Epithelial cell of proximal tubule (primary cell): ENCODE measurements around the gene CTLA4. TPM values are rescaled to one million over a fixed set of nuclear protein-coding genes. Genes with fewer than 3 reads are reported as not detected.

ENCODE experiments used
- DNase-seq: peaks from one replicate; pipeline ENCODE4 v3.0.0-alpha.2; 2011; ENCODE audit warnings: low read depth
- H3K4me3 ChIP-seq: 2 replicates; pipeline ENCODE4 v1.5.1; 2011; ENCODE audit warnings: low read depth, mild to moderate bottlenecking, low read length
- total RNA-seq: library from RNA; depleted of rRNA; stranded (reverse); fragments of >200 nt; gene quantifications from 2 replicates; pipeline ENCODE4 v1.2.3, GENCODE V29; 2015
- TF ChIP-seq, protein P1 (sequence below): conservative IDR thresholded peaks from 2 replicates; pipeline ENCODE4 v1.5.1; 2012; ENCODE audit warnings: low read depth, mild to moderate bottlenecking, low read length

The CTLA4 gene
- total RNA-seq, 1 donor from 2014 or later, result not detected

DNA sequence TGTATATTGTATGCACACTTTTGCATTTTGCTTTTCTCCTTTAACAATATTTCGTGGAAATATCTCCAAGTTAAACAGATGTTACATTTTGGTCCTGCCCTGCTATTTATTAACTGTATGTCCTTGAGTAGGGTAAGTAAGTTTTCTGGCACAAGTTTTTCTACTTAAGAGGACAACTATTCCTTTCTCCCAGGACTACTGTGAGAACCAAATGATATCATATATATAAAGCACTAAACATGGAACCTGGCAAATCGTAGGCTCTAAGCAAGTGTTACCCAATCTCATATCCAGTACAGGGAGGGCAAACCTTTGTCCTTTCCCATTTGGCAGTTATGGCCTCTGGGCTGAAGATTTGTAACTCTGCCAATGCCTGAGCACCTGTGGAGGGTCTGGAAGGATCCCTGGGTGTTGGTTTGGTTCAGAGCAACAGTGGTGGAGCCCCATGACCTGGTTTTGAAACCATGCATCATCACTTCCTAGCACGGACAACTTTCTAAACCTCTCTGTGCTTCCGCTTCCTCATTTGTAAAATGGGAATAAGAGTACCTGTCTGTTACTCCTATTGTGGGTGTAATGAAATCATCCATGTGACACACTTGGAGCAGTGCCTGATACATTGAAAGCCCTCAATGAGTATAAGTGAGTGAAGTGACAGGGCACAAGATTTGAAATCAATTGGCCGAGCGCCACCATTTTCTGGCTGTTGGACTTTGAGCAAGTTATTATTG is 40.7 kb downstream of the CTLA4 start:
- no peak for DNase-seq
- no peak overlapping the region for H3K4me3 ChIP-seq
- TF ChIP-seq, protein P1, sequence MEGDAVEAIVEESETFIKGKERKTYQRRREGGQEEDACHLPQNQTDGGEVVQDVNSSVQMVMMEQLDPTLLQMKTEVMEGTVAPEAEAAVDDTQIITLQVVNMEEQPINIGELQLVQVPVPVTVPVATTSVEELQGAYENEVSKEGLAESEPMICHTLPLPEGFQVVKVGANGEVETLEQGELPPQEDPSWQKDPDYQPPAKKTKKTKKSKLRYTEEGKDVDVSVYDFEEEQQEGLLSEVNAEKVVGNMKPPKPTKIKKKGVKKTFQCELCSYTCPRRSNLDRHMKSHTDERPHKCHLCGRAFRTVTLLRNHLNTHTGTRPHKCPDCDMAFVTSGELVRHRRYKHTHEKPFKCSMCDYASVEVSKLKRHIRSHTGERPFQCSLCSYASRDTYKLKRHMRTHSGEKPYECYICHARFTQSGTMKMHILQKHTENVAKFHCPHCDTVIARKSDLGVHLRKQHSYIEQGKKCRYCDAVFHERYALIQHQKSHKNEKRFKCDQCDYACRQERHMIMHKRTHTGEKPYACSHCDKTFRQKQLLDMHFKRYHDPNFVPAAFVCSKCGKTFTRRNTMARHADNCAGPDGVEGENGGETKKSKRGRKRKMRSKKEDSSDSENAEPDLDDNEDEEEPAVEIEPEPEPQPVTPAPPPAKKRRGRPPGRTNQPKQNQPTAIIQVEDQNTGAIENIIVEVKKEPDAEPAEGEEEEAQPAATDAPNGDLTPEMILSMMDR, result no peak

DNA sequence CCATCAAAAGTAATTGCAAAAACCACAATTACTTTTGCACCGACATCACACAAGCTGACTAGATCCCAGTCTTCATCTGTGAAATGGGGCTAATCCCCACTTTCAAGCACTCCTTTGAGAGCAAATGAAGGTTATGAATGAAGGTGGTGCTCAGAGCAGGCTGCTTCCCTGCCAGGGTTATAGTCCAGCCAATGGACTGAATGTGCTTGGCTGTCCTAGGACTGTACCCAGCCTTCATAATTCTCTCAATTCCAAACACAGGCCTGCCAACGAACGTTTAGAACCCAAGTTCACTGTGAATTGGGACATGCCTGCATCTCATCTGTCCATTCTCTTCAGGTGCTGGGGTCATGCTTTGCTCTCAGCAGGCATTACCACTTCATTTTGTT is 41.2 kb downstream of the CTLA4 start:
- DNase-seq, result no peak
- H3K4me3 ChIP-seq, result no peak overlapping the region
- TF ChIP-seq, protein P1, result no peak

DNA sequence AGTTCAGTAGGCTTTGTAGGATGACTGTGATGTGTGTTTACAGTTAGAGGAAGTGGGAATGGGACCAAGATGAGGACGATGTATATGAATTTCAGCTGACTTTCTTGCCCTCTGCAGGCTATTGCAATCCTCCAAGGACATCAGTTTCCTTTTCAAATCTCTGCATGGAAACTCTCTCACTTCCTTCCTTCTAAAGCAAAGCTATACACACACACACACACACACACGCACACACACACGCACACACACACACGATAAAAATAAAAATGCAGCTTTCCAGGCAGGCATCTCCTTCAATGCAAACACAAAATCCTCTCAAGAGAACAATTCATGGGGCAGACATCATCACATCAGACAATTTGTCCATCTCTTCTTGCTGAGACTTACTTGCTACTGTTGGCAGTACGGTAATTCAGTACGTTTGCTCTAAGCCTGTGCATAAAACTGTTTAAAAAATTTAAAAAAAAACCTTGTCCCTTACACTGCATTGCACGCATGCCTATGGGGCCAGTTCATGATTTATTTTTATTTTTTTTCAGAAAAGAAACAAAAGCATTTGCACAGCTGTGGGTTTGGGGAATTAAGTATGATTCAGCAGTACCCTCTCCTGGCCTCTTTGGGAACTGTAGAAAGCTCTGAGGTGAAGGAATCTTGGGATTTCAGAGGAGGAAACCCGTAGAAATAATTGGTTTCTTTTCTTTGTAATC is 41.8 kb downstream of the CTLA4 start:
- no peak overlapping the region for H3K4me3 ChIP-seq
- TF ChIP-seq, protein P1, result peak; percentile 77
- DNase-seq, result no peak

DNA sequence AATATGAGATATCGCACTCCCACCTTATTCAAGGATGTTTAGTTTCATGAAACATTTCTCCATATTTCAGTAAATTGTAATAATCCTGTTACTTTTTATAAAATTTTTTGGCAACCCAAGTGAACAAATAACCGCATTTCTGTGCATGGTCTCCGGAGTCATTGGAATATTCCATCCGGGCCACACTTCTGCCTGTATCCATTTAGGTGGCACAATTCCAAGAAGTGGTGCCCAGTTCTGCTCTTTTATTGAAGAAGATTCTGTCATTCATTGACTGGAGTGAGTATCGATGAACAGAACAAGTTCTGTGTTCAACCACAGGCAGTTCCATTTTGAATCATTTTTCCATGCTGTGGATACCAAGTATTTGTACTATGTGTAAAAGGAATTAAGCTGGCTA is 42.4 kb downstream of the CTLA4 start:
- TF ChIP-seq, protein P1, result no peak
- no peak for DNase-seq
- H3K4me3 ChIP-seq, result no peak overlapping the region

DNA sequence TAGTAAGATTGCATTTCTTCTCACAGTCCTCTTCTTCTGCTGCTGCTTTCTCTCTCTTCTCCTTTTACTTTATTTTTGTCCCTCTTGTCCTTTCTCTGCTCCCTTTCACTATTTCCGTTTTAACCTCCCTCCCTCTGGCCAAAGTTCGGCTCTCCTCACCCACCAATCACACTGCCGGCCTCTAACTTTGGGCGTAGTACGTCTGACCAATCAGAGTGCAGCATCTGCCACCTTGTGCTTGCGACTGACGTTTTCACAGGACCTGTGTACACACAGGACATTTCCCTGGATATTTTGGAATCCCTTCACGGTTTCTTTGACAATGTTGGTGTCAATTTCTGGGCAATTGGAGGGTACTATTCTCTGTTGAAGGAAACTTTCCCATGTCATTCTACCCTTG is 46.4 kb downstream of the CTLA4 start:
- no peak for DNase-seq
- no peak overlapping the region for H3K4me3 ChIP-seq
- TF ChIP-seq, protein P1, result no peak

DNA sequence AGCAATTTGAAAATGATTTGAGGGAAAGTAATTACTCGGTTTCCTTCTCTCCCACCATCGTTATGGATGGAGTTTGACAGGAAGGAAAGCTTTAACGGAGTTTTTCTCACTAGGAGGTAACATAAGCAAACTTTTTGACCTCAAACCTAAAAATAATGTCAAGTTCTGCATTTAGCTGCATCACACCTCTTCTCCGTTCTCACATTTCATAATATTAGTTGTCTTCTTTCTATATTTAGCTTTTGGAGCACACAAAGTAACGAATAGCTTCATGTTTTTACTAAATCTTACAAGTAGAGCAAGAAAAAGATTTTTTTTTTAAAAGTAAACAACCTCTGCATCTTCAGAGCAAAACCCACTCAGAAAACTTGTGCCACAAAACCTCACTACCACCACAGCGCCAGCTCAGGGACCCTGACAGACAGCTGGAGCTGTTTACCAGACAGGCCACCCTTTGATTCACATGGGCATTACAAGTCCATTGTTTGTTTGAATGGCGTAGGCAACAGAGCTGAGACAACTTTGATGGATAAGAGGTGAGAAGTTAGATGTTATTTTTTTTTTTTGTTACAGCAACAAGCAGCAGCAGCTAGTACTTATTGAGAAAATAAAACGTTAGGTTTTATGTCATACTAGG is 47.1 kb downstream of the CTLA4 start:
- TF ChIP-seq, protein P1, result no peak
- no peak overlapping the region for H3K4me3 ChIP-seq
- no peak for DNase-seq

DNA sequence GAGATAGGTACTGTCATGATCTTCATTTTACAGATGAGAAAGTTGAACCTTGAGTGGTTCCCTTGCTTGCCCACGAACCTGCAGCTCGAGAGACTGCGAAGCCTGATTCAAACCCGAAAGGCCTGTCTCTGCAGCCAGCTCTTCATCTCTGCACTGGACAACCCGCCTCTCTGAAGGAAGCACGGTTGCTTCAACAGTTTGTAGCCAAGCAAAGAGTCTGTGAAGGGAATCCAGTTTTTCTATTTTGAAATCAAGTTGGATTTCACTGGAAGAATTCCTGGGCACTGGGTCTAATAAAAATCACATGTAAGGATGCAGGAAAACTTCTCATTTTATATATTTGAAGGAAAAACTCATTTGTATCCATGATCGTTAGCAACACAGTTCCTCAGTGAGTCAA is 47.7 kb downstream of the CTLA4 start:
- DNase-seq, result no peak
- TF ChIP-seq, protein P1, result no peak
- no peak overlapping the region for H3K4me3 ChIP-seq
